ENCODE measurements around the gene CNTNAP2. TPM values are rescaled to one million over a fixed set of nuclear protein-coding genes. Genes with fewer than 3 reads are reported as not detected.

CNTNAP2 gene
- total and polyA plus RNA-seq, 9 of the 15 experiments (the other 6 are each of a cell fraction or from before 2014, with no cell fraction given): 0.04 to 0.62 (median 0.09) TPM; not detected in 4

DNA sequence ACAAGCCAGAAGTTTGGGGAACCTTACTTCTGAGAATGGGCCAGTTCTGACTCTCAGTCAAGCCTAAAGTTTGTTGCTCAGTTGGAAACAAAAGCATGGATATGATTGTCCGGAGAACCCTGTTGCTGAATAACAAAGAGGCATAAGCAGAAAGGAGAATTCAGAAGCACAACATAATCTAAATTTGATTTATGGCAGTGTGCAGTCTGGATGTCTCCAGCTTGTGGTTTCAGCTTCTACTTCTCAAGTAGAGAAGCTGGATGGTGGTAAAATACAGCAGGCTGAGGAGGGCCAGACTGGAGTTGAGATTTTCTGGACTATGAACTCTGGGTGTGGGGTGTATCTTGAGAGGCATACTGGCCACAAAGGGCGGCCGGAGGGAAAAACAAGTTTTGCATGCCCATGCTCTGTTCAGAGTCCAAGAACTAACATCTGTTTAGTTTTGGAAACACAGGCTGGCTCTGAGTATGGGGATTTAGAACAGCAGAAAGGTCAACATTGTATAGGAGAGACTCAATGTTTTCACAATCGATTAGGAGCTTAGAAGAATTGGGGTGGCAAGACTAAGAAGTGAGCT lies 592.9 kb downstream of the CNTNAP2 start:
- intact Hi-C loops (cut with micrococcal nuclease) (no loop called here), in situ Hi-C loops (cut with MboI) (no loop called here)
- H2AFZ ChIP-seq (ENCODE audit: low read depth, low read length): no peak overlapping the region
- WGBS (ENCODE audit: insufficient coverage, low coverage, missing lambda C conversion rate): 0% methylated on average over 4 of the region's 4 CpGs
- POLR2A ChIA-PET: no interaction called here
- H3K4me1 ChIP-seq (replicated peaks in 1 of 2; ENCODE audit: control insufficient read depth in 2 of 2, insufficient read depth in 2 of 2, low read length in 2 of 2): no peaks in the 10 kb centered on the region
- DNase-seq (ENCODE audit: extremely low read depth in 1 of 4, low spot score in 3 of 4) (no peak), FAIRE-seq (no peak), ATAC-seq (no peak)
- no peaks in the 10 kb centered on the region for H3K9me1 ChIP-seq (ENCODE audit: control insufficient read depth, insufficient read depth, low read length)
- CTCF ChIA-PET (ENCODE audit: low intra/inter-chr PET ratio): no interaction called here
- H3K4me2 ChIP-seq (ENCODE audit: insufficient read depth, low read length): no peak overlapping the region
- H3K79me2 ChIP-seq (ENCODE audit: control insufficient read depth, insufficient read depth, low read length): no peaks in the 10 kb centered on the region
- H3K36me3 ChIP-seq (ENCODE audit: control insufficient read depth, insufficient read depth, low read length): no peaks in the 10 kb centered on the region
- BruUV-seq (replicated peaks): no TSS peak
- no peaks in the 10 kb centered on the region for H3K27me3 ChIP-seq (ENCODE audit: control insufficient read depth in 2 of 2, insufficient read depth in 2 of 2, low read length in 2 of 2)
- TF ChIP-seq, protein P1, sequence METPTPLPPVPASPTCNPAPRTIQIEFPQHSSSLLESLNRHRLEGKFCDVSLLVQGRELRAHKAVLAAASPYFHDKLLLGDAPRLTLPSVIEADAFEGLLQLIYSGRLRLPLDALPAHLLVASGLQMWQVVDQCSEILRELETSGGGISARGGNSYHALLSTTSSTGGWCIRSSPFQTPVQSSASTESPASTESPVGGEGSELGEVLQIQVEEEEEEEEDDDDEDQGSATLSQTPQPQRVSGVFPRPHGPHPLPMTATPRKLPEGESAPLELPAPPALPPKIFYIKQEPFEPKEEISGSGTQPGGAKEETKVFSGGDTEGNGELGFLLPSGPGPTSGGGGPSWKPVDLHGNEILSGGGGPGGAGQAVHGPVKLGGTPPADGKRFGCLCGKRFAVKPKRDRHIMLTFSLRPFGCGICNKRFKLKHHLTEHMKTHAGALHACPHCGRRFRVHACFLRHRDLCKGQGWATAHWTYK (CRISPR knock-in tag; IDR thresholded peaks at IDR 0.05): no peak
- TF ChIP-seq ARID2 (IDR thresholded peaks at IDR 0.05) (no peak), NR2C2 (CRISPR knock-in tag; IDR thresholded peaks at IDR 0.05) (no peak), NR2C2 (tag; IDR thresholded peaks at IDR 0.05) (no peak)
- no peak overlapping the region for H3K27ac ChIP-seq (ENCODE audit: extremely low read depth, low read depth, low read length)
- H3K9me3 ChIP-seq (replicated peaks; ENCODE audit: control insufficient read depth, insufficient read depth, low read depth, low read length): no peaks in the 10 kb centered on the region
- no peaks in the 10 kb centered on the region for H4K20me1 ChIP-seq (replicated peaks; ENCODE audit: control insufficient read depth, insufficient read depth, low read length)
- no peak overlapping the region for H3K4me3 ChIP-seq
- H3K9ac ChIP-seq (ENCODE audit: insufficient read depth in 1 of 2, low read depth in 2 of 2, low read length in 2 of 2): no peak overlapping the region

DNA sequence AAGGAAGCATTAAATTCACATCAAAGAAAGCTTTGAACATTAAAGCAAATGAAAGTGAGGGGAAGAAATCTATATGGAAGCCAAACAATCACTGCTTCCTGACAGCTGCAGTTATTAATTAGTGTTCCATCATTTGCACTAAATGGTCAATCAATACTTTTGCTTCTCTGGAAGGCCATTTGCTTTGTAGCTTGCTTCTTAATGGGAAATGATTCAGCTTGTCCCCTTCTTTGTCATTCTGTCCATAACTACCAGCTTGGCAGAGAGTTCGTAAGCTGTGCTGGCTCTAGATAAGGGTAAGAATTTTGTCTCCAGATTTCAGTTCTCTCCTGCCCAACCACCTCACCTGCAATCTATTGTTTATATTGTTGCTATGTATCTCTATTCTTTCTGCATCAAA lies 596.6 kb downstream of the CNTNAP2 start:
- intact Hi-C loops (cut with micrococcal nuclease): no loop called here
- H2AFZ ChIP-seq (ENCODE audit: low read depth, low read length): no peak overlapping the region
- H4K20me1 ChIP-seq (replicated peaks; ENCODE audit: control insufficient read depth, insufficient read depth, low read length): no peaks in the 10 kb centered on the region
- H3K9ac ChIP-seq (ENCODE audit: insufficient read depth in 1 of 2, low read depth in 2 of 2, low read length in 2 of 2): no peak overlapping the region
- no peak overlapping the region for H3K4me2 ChIP-seq (ENCODE audit: insufficient read depth, low read length)
- no peaks in the 10 kb centered on the region for H3K9me1 ChIP-seq (ENCODE audit: control insufficient read depth, insufficient read depth, low read length)
- no peak for ATAC-seq
- WGBS (ENCODE audit: insufficient coverage, low coverage, missing lambda C conversion rate): 0% methylated on average over 1 of the region's 1 CpG
- FAIRE-seq: no peak
- H3K4me1 ChIP-seq (replicated peaks in 1 of 2; ENCODE audit: control insufficient read depth in 2 of 2, insufficient read depth in 2 of 2, low read length in 2 of 2): no peaks in the 10 kb centered on the region
- H3K9me3 ChIP-seq (replicated peaks; ENCODE audit: control insufficient read depth, insufficient read depth, low read depth, low read length): peaks cover 2% of the 10 kb centered on the region; the same call in 1 of the 2 replicates
- H3K27ac ChIP-seq (ENCODE audit: extremely low read depth, low read depth, low read length): no peak overlapping the region
- CTCF ChIA-PET (ENCODE audit: low intra/inter-chr PET ratio): no interaction called here
- in situ Hi-C loops (cut with MboI): no loop called here
- POLR2A ChIA-PET: no interaction called here
- no peak overlapping the region for H3K4me3 ChIP-seq
- no peak for DNase-seq (ENCODE audit: extremely low read depth in 1 of 4, low spot score in 3 of 4)
- H3K79me2 ChIP-seq (ENCODE audit: control insufficient read depth, insufficient read depth, low read length): no peaks in the 10 kb centered on the region
- no peaks in the 10 kb centered on the region for H3K36me3 ChIP-seq (ENCODE audit: control insufficient read depth, insufficient read depth, low read length)
- no TSS peak for BruUV-seq (replicated peaks)
- no peaks in the 10 kb centered on the region for H3K27me3 ChIP-seq (ENCODE audit: control insufficient read depth in 2 of 2, insufficient read depth in 2 of 2, low read length in 2 of 2)
- no peak for TF ChIP-seq EP400 (IDR thresholded peaks at IDR 0.05)
- TF ChIP-seq KLF1 (tag; IDR thresholded peaks at IDR 0.05): no peak
- no peak for TF ChIP-seq HDAC6 (IDR thresholded peaks at IDR 0.05; ENCODE audit: low read depth, low read length)
- TF ChIP-seq ESRRA (IDR thresholded peaks at IDR 0.05; ENCODE audit: borderline replicate concordance, low read depth): no peak
- no peak for TF ChIP-seq HNRNPL (IDR thresholded peaks at IDR 0.05; ENCODE audit: low read depth, low read length)
- no peak for TF ChIP-seq ZBTB17 (CRISPR knock-in tag; IDR thresholded peaks at IDR 0.05)
- no peak for TF ChIP-seq ZNF41 (CRISPR knock-in tag; conservative IDR thresholded peaks at IDR 0.05)
- TF ChIP-seq, protein P2, sequence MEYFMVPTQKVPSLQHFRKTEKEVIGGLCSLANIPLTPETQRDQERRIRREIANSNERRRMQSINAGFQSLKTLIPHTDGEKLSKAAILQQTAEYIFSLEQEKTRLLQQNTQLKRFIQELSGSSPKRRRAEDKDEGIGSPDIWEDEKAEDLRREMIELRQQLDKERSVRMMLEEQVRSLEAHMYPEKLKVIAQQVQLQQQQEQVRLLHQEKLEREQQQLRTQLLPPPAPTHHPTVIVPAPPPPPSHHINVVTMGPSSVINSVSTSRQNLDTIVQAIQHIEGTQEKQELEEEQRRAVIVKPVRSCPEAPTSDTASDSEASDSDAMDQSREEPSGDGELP (CRISPR knock-in tag; IDR thresholded peaks at IDR 0.05; ENCODE audit: borderline replicate concordance): no peak
- TF ChIP-seq, protein P3, sequence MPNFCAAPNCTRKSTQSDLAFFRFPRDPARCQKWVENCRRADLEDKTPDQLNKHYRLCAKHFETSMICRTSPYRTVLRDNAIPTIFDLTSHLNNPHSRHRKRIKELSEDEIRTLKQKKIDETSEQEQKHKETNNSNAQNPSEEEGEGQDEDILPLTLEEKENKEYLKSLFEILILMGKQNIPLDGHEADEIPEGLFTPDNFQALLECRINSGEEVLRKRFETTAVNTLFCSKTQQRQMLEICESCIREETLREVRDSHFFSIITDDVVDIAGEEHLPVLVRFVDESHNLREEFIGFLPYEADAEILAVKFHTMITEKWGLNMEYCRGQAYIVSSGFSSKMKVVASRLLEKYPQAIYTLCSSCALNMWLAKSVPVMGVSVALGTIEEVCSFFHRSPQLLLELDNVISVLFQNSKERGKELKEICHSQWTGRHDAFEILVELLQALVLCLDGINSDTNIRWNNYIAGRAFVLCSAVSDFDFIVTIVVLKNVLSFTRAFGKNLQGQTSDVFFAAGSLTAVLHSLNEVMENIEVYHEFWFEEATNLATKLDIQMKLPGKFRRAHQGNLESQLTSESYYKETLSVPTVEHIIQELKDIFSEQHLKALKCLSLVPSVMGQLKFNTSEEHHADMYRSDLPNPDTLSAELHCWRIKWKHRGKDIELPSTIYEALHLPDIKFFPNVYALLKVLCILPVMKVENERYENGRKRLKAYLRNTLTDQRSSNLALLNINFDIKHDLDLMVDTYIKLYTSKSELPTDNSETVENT (CRISPR knock-in tag; IDR thresholded peaks at IDR 0.05): no peak
